GM23338 (cell line): Measurements from ENCODE around the gene PHACTR1. TPM values are rescaled to one million over a fixed set of nuclear protein-coding genes. Genes with fewer than 3 reads are reported as not detected.

ENCODE experiments used
- ATAC-seq: fragments of 200-7000 bp; cut with Tn5 transposase; 3 replicates; pipeline ENCODE4 v1.9.1; 2020
- DNase-seq: peaks from one replicate; pipeline ENCODE4 v3.0.0-alpha.2; 2015; ENCODE audit warnings: low spot score
- H2AFZ ChIP-seq: fragments of 200-600 bp; sonication (generic); 2 replicates; pipeline ENCODE4 v1.8.0; 2016; ENCODE audit warnings: antibody characterized with exemption, mild to moderate bottlenecking, moderate library complexity
- H3F3A ChIP-seq: fragments of 200-600 bp; sonication (generic); replicated peaks from 2 replicates; pipeline ENCODE4 v1.8.0; 2017; ENCODE audit warnings: antibody characterized with exemption, mixed run types, low read depth
- H3K27ac ChIP-seq: fragments of 200-600 bp; sonication (generic); 2 replicates; pipeline ENCODE4 v1.6.1; 2016; ENCODE audit warnings: low read depth
- H3K27me3 ChIP-seq: fragments of 200-600 bp; sonication (generic); 2 replicates; pipeline ENCODE4 v1.8.0; 2016; ENCODE audit warnings: mild to moderate bottlenecking, mixed run types, moderate library complexity; ENCODE audit not compliant: insufficient read depth
- H3K36me3 ChIP-seq: fragments of 200-600 bp; sonication (generic); 2 replicates; pipeline ENCODE4 v1.8.0; 2016; ENCODE audit warnings: mild to moderate bottlenecking; ENCODE audit not compliant: insufficient read depth
- H3K4me1 ChIP-seq: fragments of 200-600 bp; sonication (generic); 2 replicates; pipeline ENCODE4 v1.8.0; 2016; ENCODE audit warnings: mild to moderate bottlenecking, moderate library complexity; ENCODE audit not compliant: insufficient read depth
- H3K4me2 ChIP-seq: fragments of 200-600 bp; sonication (generic); 2 replicates; pipeline ENCODE4 v1.7.1; 2017; ENCODE audit warnings: mixed run types
- H3K4me3 ChIP-seq: fragments of 200-600 bp; sonication (generic); 2 replicates; pipeline ENCODE4 v1.6.1; 2016; ENCODE audit warnings: mixed run types
- H3K79me2 ChIP-seq: fragments of 200-600 bp; sonication (generic); replicated peaks from 2 replicates; pipeline ENCODE4 v1.8.0; 2017; ENCODE audit warnings: mild to moderate bottlenecking; ENCODE audit not compliant: insufficient read depth
- H3K9me2 ChIP-seq: fragments of 200-600 bp; sonication (generic); 2 replicates; pipeline ENCODE4 v1.8.0; 2017; ENCODE audit not compliant: insufficient read depth
- H4K20me1 ChIP-seq: fragments of 200-600 bp; sonication (generic); replicated peaks from 2 replicates; pipeline ENCODE4 v1.8.0; 2017; ENCODE audit warnings: mild to moderate bottlenecking; ENCODE audit not compliant: insufficient read depth
- H3K27ac Mint-ChIP-seq: 2 replicates; pipeline ENCODE4 v1.8.0; 2020; ENCODE audit warnings: inconsistent platforms, mild to moderate bottlenecking, moderate library complexity, mixed read lengths
- H3K27me3 Mint-ChIP-seq: 3 replicates; pipeline ENCODE4 v1.8.0; 2022; ENCODE audit warnings: low read depth, mild to moderate bottlenecking, moderate library complexity, mixed read lengths, inconsistent platforms; ENCODE audit not compliant: insufficient read depth, poor library complexity
- H3K36me3 Mint-ChIP-seq: 3 replicates; pipeline ENCODE4 v1.8.0; 2021; ENCODE audit warnings: low read depth, mild to moderate bottlenecking, inconsistent platforms, moderate library complexity, mixed read lengths
- H3K4me1 Mint-ChIP-seq: 3 replicates; pipeline ENCODE4 v1.8.0; 2020; ENCODE audit warnings: mild to moderate bottlenecking, inconsistent platforms, mixed read lengths
- H3K4me3 Mint-ChIP-seq: 3 replicates; pipeline ENCODE4 v1.8.0; 2021; ENCODE audit warnings: moderate library complexity, mild to moderate bottlenecking, inconsistent platforms, mixed read lengths
- H3K9me3 Mint-ChIP-seq: 3 replicates; pipeline ENCODE4 v1.8.0; 2020; ENCODE audit warnings: moderate library complexity, mild to moderate bottlenecking, inconsistent platforms, mixed read lengths
- ETS1 ChIP-seq: IDR thresholded peaks from 2 replicates; pipeline ENCODE4 v1.6.1; 2016; ENCODE audit warnings: antibody characterized with exemption
- EZH2phosphoT487 ChIP-seq: fragments of 200-600 bp; sonication (generic); IDR thresholded peaks from one replicate; pipeline ENCODE4 v1.8.1; 2018; ENCODE audit warnings: antibody characterized with exemption; ENCODE audit not compliant: unreplicated experiment
- JUNB ChIP-seq: IDR thresholded peaks from one replicate; pipeline ENCODE4 v1.6.1; 2016; ENCODE audit warnings: antibody characterized with exemption; ENCODE audit not compliant: unreplicated experiment
- POLR2AphosphoS5 ChIP-seq: IDR thresholded peaks from 2 replicates; pipeline ENCODE4 v1.6.1; 2016; ENCODE audit warnings: antibody characterized with exemption, low read depth
- ZNF114 ChIP-seq: fragments of 250-450 bp; sonication (Bioruptor Pico); IDR thresholded peaks from 2 replicates; pipeline ENCODE4 v1.5.0; 2020; ENCODE audit warnings: mild to moderate bottlenecking, moderate library complexity
- ZNF331 ChIP-seq: fragments of 250-450 bp; sonication (Bioruptor Pico); IDR thresholded peaks from 2 replicates; pipeline ENCODE4 v1.5.0; 2020; ENCODE audit warnings: low read depth, mild to moderate bottlenecking, moderate library complexity
- polyA plus RNA-seq: library from polyadenylated mRNA; unstranded; fragments of >200 nt; fragmentation: Nextera tagmentation; extraction: Ambion mirVana; gene quantifications from 2 replicates; pipeline ENCODE4 v1.2.1, GENCODE V29; 2016
- total RNA-seq: library from RNA; depleted of rRNA; stranded (reverse); fragments of >200 nt; shearing (Covaris generic); gene quantifications from 2 replicates; pipeline ENCODE4 v1.2.3, GENCODE V29; 2014
- TF ChIP-seq, protein P1 (sequence below): fragments of 250-450 bp; sonication (Bioruptor Pico); IDR thresholded peaks from 2 replicates; pipeline ENCODE4 v1.5.0; 2020; ENCODE audit warnings: mild to moderate bottlenecking, moderate library complexity

Gene PHACTR1
- total and polyA plus RNA-seq, 2 experiments from 2014 or later = 5.9 to 19.3 TPM

- TF ChIP-seq, protein P1, sequence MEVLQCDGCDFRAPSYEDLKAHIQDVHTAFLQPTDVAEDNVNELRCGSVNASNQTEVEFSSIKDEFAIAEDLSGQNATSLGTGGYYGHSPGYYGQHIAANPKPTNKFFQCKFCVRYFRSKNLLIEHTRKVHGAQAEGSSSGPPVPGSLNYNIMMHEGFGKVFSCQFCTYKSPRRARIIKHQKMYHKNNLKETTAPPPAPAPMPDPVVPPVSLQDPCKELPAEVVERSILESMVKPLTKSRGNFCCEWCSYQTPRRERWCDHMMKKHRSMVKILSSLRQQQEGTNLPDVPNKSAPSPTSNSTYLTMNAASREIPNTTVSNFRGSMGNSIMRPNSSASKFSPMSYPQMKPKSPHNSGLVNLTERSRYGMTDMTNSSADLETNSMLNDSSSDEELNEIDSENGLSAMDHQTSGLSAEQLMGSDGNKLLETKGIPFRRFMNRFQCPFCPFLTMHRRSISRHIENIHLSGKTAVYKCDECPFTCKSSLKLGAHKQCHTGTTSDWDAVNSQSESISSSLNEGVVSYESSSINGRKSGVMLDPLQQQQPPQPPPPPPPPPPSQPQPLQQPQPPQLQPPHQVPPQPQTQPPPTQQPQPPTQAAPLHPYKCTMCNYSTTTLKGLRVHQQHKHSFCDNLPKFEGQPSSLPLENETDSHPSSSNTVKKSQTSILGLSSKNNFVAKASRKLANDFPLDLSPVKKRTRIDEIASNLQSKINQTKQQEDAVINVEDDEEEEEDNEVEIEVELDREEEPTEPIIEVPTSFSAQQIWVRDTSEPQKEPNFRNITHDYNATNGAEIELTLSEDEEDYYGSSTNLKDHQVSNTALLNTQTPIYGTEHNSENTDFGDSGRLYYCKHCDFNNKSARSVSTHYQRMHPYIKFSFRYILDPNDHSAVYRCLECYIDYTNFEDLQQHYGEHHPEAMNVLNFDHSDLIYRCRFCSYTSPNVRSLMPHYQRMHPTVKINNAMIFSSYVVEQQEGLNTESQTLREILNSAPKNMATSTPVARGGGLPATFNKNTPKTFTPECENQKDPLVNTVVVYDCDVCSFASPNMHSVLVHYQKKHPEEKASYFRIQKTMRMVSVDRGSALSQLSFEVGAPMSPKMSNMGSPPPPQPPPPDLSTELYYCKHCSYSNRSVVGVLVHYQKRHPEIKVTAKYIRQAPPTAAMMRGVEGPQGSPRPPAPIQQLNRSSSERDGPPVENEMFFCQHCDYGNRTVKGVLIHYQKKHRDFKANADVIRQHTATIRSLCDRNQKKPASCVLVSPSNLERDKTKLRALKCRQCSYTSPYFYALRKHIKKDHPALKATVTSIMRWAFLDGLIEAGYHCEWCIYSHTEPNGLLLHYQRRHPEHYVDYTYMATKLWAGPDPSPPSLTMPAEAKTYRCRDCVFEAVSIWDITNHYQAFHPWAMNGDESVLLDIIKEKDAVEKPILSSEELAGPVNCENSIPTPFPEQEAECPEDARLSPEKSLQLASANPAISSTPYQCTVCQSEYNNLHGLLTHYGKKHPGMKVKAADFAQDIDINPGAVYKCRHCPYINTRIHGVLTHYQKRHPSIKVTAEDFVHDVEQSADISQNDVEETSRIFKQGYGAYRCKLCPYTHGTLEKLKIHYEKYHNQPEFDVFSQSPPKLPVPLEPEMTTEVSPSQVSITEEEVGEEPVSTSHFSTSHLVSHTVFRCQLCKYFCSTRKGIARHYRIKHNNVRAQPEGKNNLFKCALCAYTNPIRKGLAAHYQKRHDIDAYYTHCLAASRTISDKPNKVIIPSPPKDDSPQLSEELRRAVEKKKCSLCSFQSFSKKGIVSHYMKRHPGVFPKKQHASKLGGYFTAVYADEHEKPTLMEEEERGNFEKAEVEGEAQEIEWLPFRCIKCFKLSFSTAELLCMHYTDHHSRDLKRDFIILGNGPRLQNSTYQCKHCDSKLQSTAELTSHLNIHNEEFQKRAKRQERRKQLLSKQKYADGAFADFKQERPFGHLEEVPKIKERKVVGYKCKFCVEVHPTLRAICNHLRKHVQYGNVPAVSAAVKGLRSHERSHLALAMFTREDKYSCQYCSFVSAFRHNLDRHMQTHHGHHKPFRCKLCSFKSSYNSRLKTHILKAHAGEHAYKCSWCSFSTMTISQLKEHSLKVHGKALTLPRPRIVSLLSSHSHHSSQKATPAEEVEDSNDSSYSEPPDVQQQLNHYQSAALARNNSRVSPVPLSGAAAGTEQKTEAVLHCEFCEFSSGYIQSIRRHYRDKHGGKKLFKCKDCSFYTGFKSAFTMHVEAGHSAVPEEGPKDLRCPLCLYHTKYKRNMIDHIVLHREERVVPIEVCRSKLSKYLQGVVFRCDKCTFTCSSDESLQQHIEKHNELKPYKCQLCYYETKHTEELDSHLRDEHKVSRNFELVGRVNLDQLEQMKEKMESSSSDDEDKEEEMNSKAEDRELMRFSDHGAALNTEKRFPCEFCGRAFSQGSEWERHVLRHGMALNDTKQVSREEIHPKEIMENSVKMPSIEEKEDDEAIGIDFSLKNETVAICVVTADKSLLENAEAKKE = no peak
- TF ChIP-seq JUNB = no peak
- no peak for TF ChIP-seq ZNF331 (CRISPR knock-in tag)
- no peak for TF ChIP-seq ETS1
Observed at GRCh38 chr6:13188306-13188705, 471.7 kb downstream of the PHACTR1 start (continued).

DNA sequence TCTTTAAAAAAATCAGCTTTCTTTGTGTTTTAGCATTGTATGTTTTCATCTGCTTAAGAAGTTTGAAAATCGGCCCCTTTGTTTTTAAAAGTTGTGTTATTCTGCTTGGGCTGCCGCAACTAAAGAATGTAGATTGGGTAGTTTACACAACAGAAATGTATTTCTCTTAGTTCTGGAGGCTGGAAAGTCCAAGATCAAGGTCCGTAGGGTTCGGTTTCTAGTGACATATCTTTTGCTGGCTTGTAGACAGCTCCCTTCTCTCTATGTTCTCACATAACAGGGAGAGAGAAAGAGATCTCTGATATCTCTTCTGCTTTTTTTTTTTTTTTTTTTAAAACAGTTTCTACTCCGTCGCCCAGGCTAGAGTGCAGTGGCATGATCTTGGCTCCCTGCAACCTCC is 473.1 kb downstream of the PHACTR1 start:
- H3K36me3 Mint-ChIP-seq = no peaks in the 10 kb centered on the region
- Histone ChIP-seq H3K27ac (no peak overlapping the region), H3K4me1 (peaks cover 18% of the 10 kb centered on the region; the same call in 1 of the 2 replicates), H3F3A (no peaks in the 10 kb centered on the region), H3K79me2 (no peaks in the 10 kb centered on the region), H3K4me2 (no peak overlapping the region), H3K4me3 (no peak overlapping the region), H2AFZ (no peak overlapping the region), H3K9me2 (no peaks in the 10 kb centered on the region), H3K27me3 (no peaks in the 10 kb centered on the region), H3K36me3 (no peaks in the 10 kb centered on the region), H4K20me1 (0 out of 2 replicates have a peak, but pooled peaks cover 3% of the 10 kb centered on the region)
- peaks cover 5% of the 10 kb centered on the region for H3K27me3 Mint-ChIP-seq
- peaks cover 32% of the 10 kb centered on the region for H3K4me1 Mint-ChIP-seq
- no peak overlapping the region for H3K4me3 Mint-ChIP-seq
- no peaks in the 10 kb centered on the region for H3K9me3 Mint-ChIP-seq
- DNase-seq = no peak
- H3K27ac Mint-ChIP-seq = no peak overlapping the region
- no peak for ATAC-seq
- TF ChIP-seq POLR2AphosphoS5 (no peak), ZNF114 (CRISPR knock-in tag) (no peak), EZH2phosphoT487 (no peak)
- TF ChIP-seq, protein P1 = no peak
